Mesenchymal stem cell (in vitro differentiated cells and primary cell): ENCODE measurements around the gene MKNK1.

Source experiments
- DNase-seq: peaks from one replicate; pipeline ENCODE4 v3.0.0-alpha.2; 2013
- H2AFZ ChIP-seq: one replicate; pipeline ENCODE4 v1.6.1; 2013; ENCODE audit warnings: low read depth, mild to moderate bottlenecking, control low read depth, inconsistent platforms, low read length, moderate library complexity
- H2AK5ac ChIP-seq: 2 replicates; pipeline ENCODE4 v1.6.1; 2013; ENCODE audit warnings: low read length, moderate library complexity, mild to moderate bottlenecking, inconsistent platforms; ENCODE audit not compliant: severe bottlenecking
- H2BK120ac ChIP-seq: one replicate; pipeline ENCODE4 v1.6.1; 2013; ENCODE audit warnings: low read depth, mild to moderate bottlenecking, inconsistent platforms, low read length, moderate library complexity
- H2BK12ac ChIP-seq, 2 experiments: one replicate each; pipeline ENCODE4 v1.6.1; 2013; ENCODE audit warnings: inconsistent platforms in 2 of 2, low read length in 2 of 2, mild to moderate bottlenecking in 2 of 2, moderate library complexity in 2 of 2, control low read depth in 1 of 2
- H2BK15ac ChIP-seq: one replicate; pipeline ENCODE4 v1.6.1; 2013; ENCODE audit warnings: mild to moderate bottlenecking, low read depth, inconsistent platforms; ENCODE audit not compliant: poor library complexity, severe bottlenecking
- H2BK5ac ChIP-seq: 2 replicates; pipeline ENCODE4 v1.6.1; 2013; ENCODE audit warnings: low read depth, mild to moderate bottlenecking, low read length, control low read depth, inconsistent platforms; ENCODE audit not compliant: poor library complexity, severe bottlenecking
- H3K14ac ChIP-seq, 2 experiments: one replicate each; pipeline ENCODE4 v1.6.1; 2013; ENCODE audit warnings: inconsistent platforms in 2 of 2, low read length in 2 of 2, control low read depth in 1 of 2, mild to moderate bottlenecking in 1 of 2, moderate library complexity in 1 of 2
- H3K18ac ChIP-seq, 2 experiments: one replicate each; pipeline ENCODE4 v1.6.1; 2013; ENCODE audit warnings: inconsistent platforms in 2 of 2, low read length in 2 of 2, control low read depth in 1 of 2, low read depth in 1 of 2, mild to moderate bottlenecking in 1 of 2
- H3K23ac ChIP-seq, 2 experiments: one replicate each; pipeline ENCODE4 v1.6.1; 2013; ENCODE audit warnings: inconsistent platforms in 2 of 2, low read length in 2 of 2, mild to moderate bottlenecking in 2 of 2, moderate library complexity in 2 of 2, control low read depth in 1 of 2
- H3K27ac ChIP-seq: 2 replicates; pipeline ENCODE4 v1.5.1; 2013; ENCODE audit warnings: mild to moderate bottlenecking, moderate library complexity, low read length, control low read depth, inconsistent platforms; ENCODE audit not compliant: poor library complexity, severe bottlenecking
- H3K27me3 ChIP-seq, 2 experiments: 2 replicates each; pipeline versions ENCODE4 v1.6.1 to v1.7.0; 2013; ENCODE audit warnings: low read length in 2 of 2, mild to moderate bottlenecking in 2 of 2, moderate library complexity in 2 of 2, control low read depth in 1 of 2, inconsistent platforms in 1 of 2; ENCODE audit not compliant: control insufficient read depth in 1 of 2, insufficient read depth in 1 of 2
- H3K36me3 ChIP-seq, 2 experiments: 2 replicates each; pipeline versions ENCODE4 v1.6.1 to v1.7.0; 2013; ENCODE audit warnings: low read length in 2 of 2, control low read depth in 1 of 2, inconsistent platforms in 1 of 2, low read depth in 1 of 2, mild to moderate bottlenecking in 1 of 2; ENCODE audit not compliant: insufficient read depth in 2 of 2, control insufficient read depth in 1 of 2
- H3K4ac ChIP-seq, 2 experiments: one replicate each; pipeline ENCODE4 v1.6.1; 2013; ENCODE audit warnings: inconsistent platforms in 2 of 2, low read length in 2 of 2, mild to moderate bottlenecking in 2 of 2, moderate library complexity in 2 of 2, control low read depth in 1 of 2, low read depth in 1 of 2
- H3K4me1 ChIP-seq: 2 replicates; pipeline ENCODE4 v1.6.1; 2013; ENCODE audit warnings: low read depth, low read length, control low read depth; ENCODE audit not compliant: control insufficient read depth, insufficient read depth
- H3K4me2 ChIP-seq: 2 replicates; pipeline ENCODE4 v1.6.1; 2013; ENCODE audit warnings: low read length, mild to moderate bottlenecking, inconsistent platforms; ENCODE audit not compliant: poor library complexity, severe bottlenecking
- H3K4me3 ChIP-seq, 2 experiments: 2 replicates each; pipeline versions ENCODE4 v1.5.1 to v1.7.0; 2013; ENCODE audit warnings: low read length in 2 of 2, mild to moderate bottlenecking in 2 of 2, control low read depth in 1 of 2, low read depth in 1 of 2; ENCODE audit not compliant: insufficient read depth in 1 of 2
- H3K79me1 ChIP-seq: replicated peaks from 2 replicates; pipeline ENCODE4 v1.6.1; 2013; ENCODE audit warnings: mild to moderate bottlenecking, control low read depth, low read length, inconsistent platforms; ENCODE audit not compliant: poor library complexity, severe bottlenecking
- H3K9ac ChIP-seq: 2 replicates; pipeline ENCODE4 v1.7.0; 2013; ENCODE audit warnings: mild to moderate bottlenecking, low read length, moderate library complexity
- H3K9me3 ChIP-seq: 2 replicates; pipeline ENCODE4 v1.7.0; 2013; ENCODE audit warnings: mild to moderate bottlenecking, low read length; ENCODE audit not compliant: control insufficient read depth
- H4K8ac ChIP-seq: one replicate; pipeline ENCODE4 v1.6.1; 2013; ENCODE audit warnings: inconsistent platforms, mild to moderate bottlenecking, low read length, moderate library complexity
- H4K91ac ChIP-seq: one replicate; pipeline ENCODE4 v1.6.1; 2013; ENCODE audit warnings: mild to moderate bottlenecking, low read length, inconsistent platforms
- WGBS: methylation state at CpG from one replicate; pipeline ENCODE4 v1.1.7; 2013; ENCODE audit warnings: mixed read lengths; 5-methylcytosine and 5-hydroxymethylcytosine counted together

Gene MKNK1

GRCh38 chr1:46650491-46650890, 46.4 kb upstream of the MKNK1 start:
- Histone ChIP-seq H4K91ac (no peak overlapping the region), H3K79me1 (no peaks in the 10 kb centered on the region), H3K14ac (no peak overlapping the region), H3K18ac (no peak overlapping the region), H2BK15ac (no peak overlapping the region), H3K4me3 (no peak overlapping the region), H4K8ac (no peak overlapping the region), H2AFZ (no peak overlapping the region), H3K23ac (no peak overlapping the region), H3K4ac (no peak overlapping the region), H2BK5ac (no peak overlapping the region), H2AK5ac (no peak overlapping the region), H3K36me3 (peaks cover 15 to 52% of the 10 kb centered on the region in 2 experiments), H3K27ac (no peak overlapping the region), H3K9me3 (peaks cover 22% of the 10 kb centered on the region), H3K9ac (no peak overlapping the region), H2BK120ac (no peak overlapping the region), H2BK12ac (no peak overlapping the region), H3K4me2 (no peak overlapping the region), H3K27me3 (no peaks in the 10 kb centered on the region), H3K4me1 (no peaks in the 10 kb centered on the region)
- no CpG with 5 or more reads among the region's 3 CpGs for WGBS
- DNase-seq = no peak

GRCh38 chr1:46649764-46650163, 45.7 kb upstream of the MKNK1 start:
- Histone ChIP-seq H3K9ac (no peak overlapping the region), H3K4me1 (no peaks in the 10 kb centered on the region), H2AK5ac (no peak overlapping the region), H2BK15ac (no peak overlapping the region), H2AFZ (no peak overlapping the region), H3K23ac (no peak overlapping the region), H4K91ac (no peak overlapping the region), H4K8ac (no peak overlapping the region), H2BK12ac (no peak overlapping the region), H3K79me1 (no peaks in the 10 kb centered on the region), H3K14ac (no peak overlapping the region), H3K4me3 (no peak overlapping the region), H3K4me2 (no peak overlapping the region), H3K27ac (no peak overlapping the region), H2BK120ac (no peak overlapping the region), H3K4ac (no peak overlapping the region), H2BK5ac (no peak overlapping the region), H3K18ac (no peak overlapping the region), H3K9me3 (peaks cover 22% of the 10 kb centered on the region), H3K36me3 (peaks cover 15 to 46% of the 10 kb centered on the region in 2 experiments), H3K27me3 (no peaks in the 10 kb centered on the region)
- 92% methylated on average over 2 of the region's 2 CpGs for WGBS
- DNase-seq = no peak

- no peak overlapping the region for H3K4ac ChIP-seq
- no peak overlapping the region for H2AFZ ChIP-seq
- H3K27ac ChIP-seq = no peak overlapping the region
- H3K4me1 ChIP-seq = no peaks in the 10 kb centered on the region
- no peak overlapping the region for H4K91ac ChIP-seq
- H2AK5ac ChIP-seq = no peak overlapping the region
- H2BK12ac ChIP-seq = no peak overlapping the region
- no peak overlapping the region for H2BK5ac ChIP-seq
- H2BK15ac ChIP-seq = no peak overlapping the region
- no peaks in the 10 kb centered on the region for H3K79me1 ChIP-seq
- H3K14ac ChIP-seq = no peak overlapping the region
- H3K4me3 ChIP-seq = no peak overlapping the region
- no peak overlapping the region for H3K18ac ChIP-seq
- H2BK120ac ChIP-seq = no peak overlapping the region
- no peak for DNase-seq
- H3K27me3 ChIP-seq = no peaks in the 10 kb centered on the region
- no peak overlapping the region for H3K23ac ChIP-seq
- peaks cover 15 to 43% of the 10 kb centered on the region in 2 experiments for H3K36me3 ChIP-seq
- no peak overlapping the region for H3K4me2 ChIP-seq
- H4K8ac ChIP-seq = no peak overlapping the region
- 99% methylated on average over 2 of the region's 3 CpGs for WGBS
- peaks cover 22% of the 10 kb centered on the region for H3K9me3 ChIP-seq
- H3K9ac ChIP-seq = no peak overlapping the region
Measured at GRCh38 chr1:46647611-46648010, 43.5 kb upstream of the MKNK1 start.

- Histone ChIP-seq H3K4ac (no peak overlapping the region), H3K9me3 (peaks cover 22% of the 10 kb centered on the region), H3K4me3 (no peak overlapping the region), H3K27ac (no peak overlapping the region), H3K18ac (no peak overlapping the region), H2BK120ac (no peak overlapping the region), H2BK15ac (no peak overlapping the region), H3K79me1 (no peaks in the 10 kb centered on the region), H3K4me2 (no peak overlapping the region), H3K14ac (no peak overlapping the region), H4K91ac (no peak overlapping the region), H2AK5ac (no peak overlapping the region), H2BK5ac (no peak overlapping the region), H3K9ac (no peak overlapping the region), H3K36me3 (peaks cover 15 to 43% of the 10 kb centered on the region in 2 experiments), H3K23ac (no peak overlapping the region), H2AFZ (no peak overlapping the region), H2BK12ac (no peak overlapping the region), H3K27me3 (no peaks in the 10 kb centered on the region), H4K8ac (no peak overlapping the region), H3K4me1 (no peaks in the 10 kb centered on the region)
- no peak for DNase-seq
- WGBS = 100% methylated on average over 1 of the region's 2 CpGs
Measured at GRCh38 chr1:46646844-46647243, 42.8 kb upstream of the MKNK1 start.
